AG09319 (cell line): ENCODE measurements around the gene CCDC112.

Source experiments
- DNase-seq: peaks from one replicate; pipeline ENCODE4 v3.0.0-alpha.2; 2010; ENCODE audit warnings: low read depth; ENCODE audit errors: extremely low read depth
- CTCF ChIP-seq: IDR thresholded peaks from 2 replicates; pipeline ENCODE4 v1.5.1; 2011; ENCODE audit warnings: low read depth, mild to moderate bottlenecking, inconsistent platforms, low read length, moderate library complexity

CCDC112 gene

GRCh38 chr5:115241881-115242642 lies 54.4 kb downstream of the CCDC112 start:
- TF ChIP-seq CTCF = no peak
- DNase-seq = no peak

- no peak for DNase-seq
- no peak for TF ChIP-seq CTCF
Observed at GRCh38 chr5:115237066-115237465, 59.4 kb downstream of the CCDC112 start.

GRCh38 chr5:115236599-115236998 lies 59.9 kb downstream of the CCDC112 start:
- no peak for TF ChIP-seq CTCF
- DNase-seq = no peak

GRCh38 chr5:115231598-115231997 lies 64.9 kb downstream of the CCDC112 start:
- TF ChIP-seq CTCF = no peak

GRCh38 chr5:115229606-115230005 lies 66.8 kb downstream of the CCDC112 start:
- no peak for DNase-seq
- no peak for TF ChIP-seq CTCF

More at GRCh38 chr5:115231598-115231997, 64.9 kb downstream of the CCDC112 start:
- DNase-seq = no peak

GRCh38 chr5:115227281-115227680 lies 69.2 kb downstream of the CCDC112 start:
- no peak for DNase-seq
- no peak for TF ChIP-seq CTCF
